IMR-90 (cell line): ENCODE results near the gene TNFRSF14.

ENCODE experiments used
- CEBPB ChIP-seq: IDR thresholded peaks from 2 replicates; pipeline ENCODE4 v1.6.1; 2012; ENCODE audit warnings: low read depth, low read length, improper control_type of control experiment
- CTCF ChIP-seq: conservative IDR thresholded peaks from 2 replicates; pipeline ENCODE4 v1.5.1; 2012; ENCODE audit warnings: mild to moderate bottlenecking, low read depth, low read length, improper control_type of control experiment
- FOS ChIP-seq: fragments of 150-350 bp; IDR thresholded peaks from 2 replicates; pipeline ENCODE4 v1.6.1; 2016; ENCODE audit warnings: low read depth, low read length
- MAFK ChIP-seq: IDR thresholded peaks from 2 replicates; pipeline ENCODE4 v1.6.1; 2012; ENCODE audit warnings: low read depth, low read length, improper control_type of control experiment
- MXI1 ChIP-seq: IDR thresholded peaks from 2 replicates; pipeline ENCODE4 v1.6.1; 2012; ENCODE audit warnings: low read depth, mild to moderate bottlenecking, low read length, moderate library complexity, borderline replicate concordance
- POLR2A ChIP-seq: IDR thresholded peaks from 2 replicates; pipeline ENCODE4 v1.6.1; 2012; ENCODE audit warnings: mild to moderate bottlenecking, low read depth, low read length
- RAD21 ChIP-seq: IDR thresholded peaks from 2 replicates; pipeline ENCODE4 v1.6.1; 2012; ENCODE audit warnings: low read length, improper control_type of control experiment
- RFX5 ChIP-seq: IDR thresholded peaks from 2 replicates; pipeline ENCODE4 v1.8.0; 2012; ENCODE audit warnings: low read depth, mild to moderate bottlenecking, low read length, moderate library complexity
- SMC3 ChIP-seq: fragments of 150-350 bp; IDR thresholded peaks from 2 replicates; pipeline ENCODE4 v1.6.1; 2016; ENCODE audit warnings: low read depth, mild to moderate bottlenecking, antibody characterized with exemption, low read length, moderate library complexity

- TF ChIP-seq POLR2A: no peak
- TF ChIP-seq CTCF: no peak
- TF ChIP-seq RFX5: no peak
- no peak for TF ChIP-seq CEBPB
- TF ChIP-seq RAD21: no peak
- TF ChIP-seq MXI1: no peak
- TF ChIP-seq FOS: no peak
- no peak for TF ChIP-seq SMC3
- TF ChIP-seq MAFK: no peak
Observed at GRCh38 chr1:2512862-2513421, 43.2 kb upstream of the TNFRSF14 start.
